ENCODE measurements around the gene TRIM47. TPM values are rescaled to one million over a fixed set of nuclear protein-coding genes. Genes with fewer than 3 reads are reported as not detected.
A peak's percentile ranks its signal among the peaks of the same experiment; 100 is the strongest.

TRIM47 gene
- total and polyA plus RNA-seq, 2 of the 13 experiments (the other 11 are each of a cell fraction or from before 2014, with no cell fraction given), result 33.5 to 82.0 TPM

GRCh38 chr17:75846692-75847613 lies 31.4 kb downstream of the TRIM47 start (continued):
- TF ChIP-seq ZFYVE20 (CRISPR knock-in tag; IDR thresholded peaks at IDR 0.05; ENCODE audit: borderline replicate concordance, low read depth), result no peak
- peak; percentile 96 for TF ChIP-seq HOXD1 (CRISPR knock-in tag; IDR thresholded peaks at IDR 0.05)
- peak; percentile 62 for TF ChIP-seq DBP (CRISPR knock-in tag; IDR thresholded peaks at IDR 0.05; ENCODE audit: not compliant biosample characterization)
- peak; percentile 60; the same call in 1 of the 2 replicates for TF ChIP-seq TFE3 (CRISPR knock-in tag; IDR thresholded peaks at IDR 0.05)
- no peak for TF ChIP-seq ZNF407 (CRISPR knock-in tag; IDR thresholded peaks at IDR 0.05; ENCODE audit: not compliant biosample characterization)
- no peak for TF ChIP-seq POLR2A (IDR thresholded peaks at IDR 0.05; ENCODE audit: insufficient read depth in 1 of 2, low read depth in 2 of 2, low read length in 2 of 2)
- TF ChIP-seq PCBP1 (IDR thresholded peaks at IDR 0.05; ENCODE audit: borderline replicate concordance, low read depth, low read length), result 0 out of 2 replicates have a peak, but pooled peaks have one; percentile 27
- 0 out of 2 replicates have a peak, but pooled peaks have one; percentile 41 for TF ChIP-seq TEAD2 (CRISPR knock-in tag; IDR thresholded peaks at IDR 0.05)
- peak; percentile 88; the same call in 1 of the 2 replicates for TF ChIP-seq AHR (CRISPR knock-in tag; IDR thresholded peaks at IDR 0.05)
- TF ChIP-seq ZNF878 (CRISPR knock-in tag; IDR thresholded peaks at IDR 0.05), result no peak
- TF ChIP-seq SP1 (IDR thresholded peaks at IDR 0.05), result no peak
- peak; percentile 77; the same call in 1 of the 2 replicates for TF ChIP-seq SP1 (CRISPR knock-in tag; IDR thresholded peaks at IDR 0.05)
- no peak for TF ChIP-seq ZNF33B (CRISPR knock-in tag; IDR thresholded peaks at IDR 0.05)
- TF ChIP-seq DPF2 (CRISPR knock-in tag; IDR thresholded peaks at IDR 0.05; ENCODE audit: borderline replicate concordance, low read depth), result peak; percentile 86
- TF ChIP-seq ZNF205 (CRISPR knock-in tag; IDR thresholded peaks at IDR 0.05), result peak; percentile 89
- peak; percentile 84; the same call in 1 of the 2 replicates for TF ChIP-seq THAP7 (CRISPR knock-in tag; IDR thresholded peaks at IDR 0.05)
- TF ChIP-seq HCFC1 (IDR thresholded peaks at IDR 0.05; ENCODE audit: low read depth, low read length), result no peak; the same call in 1 of the 2 replicates
- TF ChIP-seq RBM39 (IDR thresholded peaks at IDR 0.05; ENCODE audit: low read depth, low read length, poor library complexity, severe bottlenecking), result peak; percentile 92

Data from HepG2 (cell line).